ENCODE results near the gene NME1.

- no peak for TF ChIP-seq POLR2A (IDR thresholded peaks at IDR 0.05; ENCODE audit: low read length)
- TF ChIP-seq MAX (IDR thresholded peaks at IDR 0.05), result no peak
- no peak for TF ChIP-seq EP300 (IDR thresholded peaks at IDR 0.05)
- TF ChIP-seq SMC3 (IDR thresholded peaks at IDR 0.05), result no peak
- TF ChIP-seq HOXB5 (CRISPR knock-in tag; IDR thresholded peaks at IDR 0.05), result no peak
- TF ChIP-seq BCL3 (IDR thresholded peaks at IDR 0.05), result no peak
- TF ChIP-seq CTCF (IDR thresholded peaks at IDR 0.05), result no peak
- no peak for TF ChIP-seq SREBF2 (IDR thresholded peaks at IDR 0.05)
- TF ChIP-seq RFX5 (IDR thresholded peaks at IDR 0.05), result no peak
These were observed 8.2 kb downstream of the NME1 start for GRCh38 chr17:51161541-51161940.
